ENCODE data around the gene SLC37A2. TPM values are rescaled to one million over a fixed set of nuclear protein-coding genes. Genes with fewer than 3 reads are reported as not detected.

Gene SLC37A2
- polyA plus RNA-seq, 5 donors = 2.3 to 3.9 (median 3.5) TPM

DNA sequence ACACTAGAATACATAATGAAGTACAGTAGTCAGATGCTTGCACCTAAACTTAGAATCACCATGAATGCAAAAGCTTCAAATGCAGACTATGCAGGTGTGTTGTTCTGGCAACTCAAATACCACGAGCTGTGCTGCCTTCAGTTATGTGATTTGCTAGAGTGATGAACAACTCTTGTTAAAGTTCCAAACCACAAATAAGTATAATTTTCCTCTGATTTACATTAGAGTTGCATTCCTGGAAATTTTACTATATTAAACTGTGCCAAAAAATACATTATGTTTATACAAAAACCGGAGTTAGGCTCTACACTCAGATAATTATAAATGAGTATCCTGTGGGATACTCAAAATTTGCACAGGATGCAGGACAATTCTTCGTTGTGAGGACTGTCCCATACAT is 45.4 kb downstream of the SLC37A2 start:
- DNase-seq = no peak

DNA sequence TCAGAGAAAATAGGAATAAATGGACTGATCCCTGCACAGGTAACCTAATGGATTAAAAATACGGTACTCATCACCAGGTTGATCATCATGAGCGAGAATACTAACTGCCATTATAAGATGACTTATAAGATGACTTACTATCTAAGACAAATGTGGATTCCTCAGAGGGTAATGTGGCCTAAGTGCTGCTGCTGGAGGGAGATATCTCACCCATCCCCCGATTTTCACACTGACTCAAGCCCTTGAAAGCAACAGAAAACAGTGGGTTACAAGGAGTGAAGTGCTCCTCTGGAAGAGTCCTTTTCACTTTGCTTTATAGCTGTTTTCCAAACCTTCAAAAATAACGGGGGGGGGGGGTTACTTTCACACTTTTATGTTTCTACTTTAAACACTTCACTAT is 47.4 kb downstream of the SLC37A2 start:
- DNase-seq = no peak

DNA sequence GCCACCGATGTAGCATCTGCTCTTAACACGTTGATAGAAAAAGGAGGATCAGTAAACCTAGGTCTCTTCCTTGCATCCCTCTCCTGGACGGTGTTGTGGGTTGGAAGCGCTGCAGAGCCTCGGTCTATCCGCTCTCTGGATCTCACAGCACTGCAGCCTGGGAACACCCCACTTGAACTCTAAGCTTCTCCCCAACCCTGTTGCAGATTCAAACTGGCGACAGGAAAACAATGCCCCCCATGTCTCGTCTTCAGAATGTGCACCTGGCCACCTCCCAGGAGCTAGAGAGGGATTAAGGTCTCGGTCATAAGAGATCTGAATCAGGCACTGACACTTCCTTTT is 47.9 kb downstream of the SLC37A2 start:
- DNase-seq = peak in 1 of 2 donors; percentile 28

DNA sequence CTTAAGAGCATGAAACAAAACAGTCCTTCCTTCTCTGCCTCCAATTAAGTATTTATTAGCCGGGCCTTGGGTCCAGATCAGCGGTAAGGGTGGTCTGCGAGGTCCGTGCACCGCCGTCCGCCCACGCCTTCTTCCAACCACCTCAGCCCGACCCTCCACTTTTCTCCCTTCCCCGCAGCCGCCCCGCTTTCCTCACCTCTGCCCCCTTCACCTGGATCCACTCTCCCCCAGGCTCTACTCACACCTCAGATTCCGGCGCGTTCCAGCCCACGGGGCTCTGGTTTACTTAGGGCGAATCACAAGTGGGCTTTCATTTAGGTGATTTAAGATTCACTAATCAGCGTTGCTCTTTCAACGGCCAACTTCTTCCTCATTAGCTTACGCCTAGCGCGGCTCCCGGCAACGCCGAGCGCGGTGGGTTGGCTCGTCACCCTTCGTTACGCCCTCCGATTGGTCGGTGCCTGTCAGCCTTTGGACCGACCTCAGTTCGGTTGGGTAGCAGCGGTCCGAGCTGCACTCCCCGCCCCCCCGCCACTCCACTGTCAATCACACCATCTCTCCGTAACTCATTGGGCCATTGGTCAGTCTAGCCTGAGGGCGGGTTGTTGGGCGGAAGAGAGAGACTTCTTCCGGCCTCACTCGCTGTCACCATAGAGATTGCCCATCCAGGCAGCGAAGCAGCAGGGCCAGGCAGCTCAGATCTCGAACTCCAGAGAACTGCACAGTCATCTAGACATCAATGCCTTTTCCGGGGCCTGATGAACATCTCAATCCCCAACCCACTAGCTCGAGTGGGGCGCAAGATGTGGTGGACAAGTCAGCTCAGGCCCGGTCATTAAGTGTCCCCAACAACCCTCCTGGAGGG is 48.5 kb downstream of the SLC37A2 start, which contains the start of gene TMEM218:
TSS of gene TMEM218 (minus strand) at position 284 of the 865 bp plus-strand sequence. CDS start 9,385 bp downstream, outside the sequence.
- peak; percentile 99 to 100 for DNase-seq

DNA sequence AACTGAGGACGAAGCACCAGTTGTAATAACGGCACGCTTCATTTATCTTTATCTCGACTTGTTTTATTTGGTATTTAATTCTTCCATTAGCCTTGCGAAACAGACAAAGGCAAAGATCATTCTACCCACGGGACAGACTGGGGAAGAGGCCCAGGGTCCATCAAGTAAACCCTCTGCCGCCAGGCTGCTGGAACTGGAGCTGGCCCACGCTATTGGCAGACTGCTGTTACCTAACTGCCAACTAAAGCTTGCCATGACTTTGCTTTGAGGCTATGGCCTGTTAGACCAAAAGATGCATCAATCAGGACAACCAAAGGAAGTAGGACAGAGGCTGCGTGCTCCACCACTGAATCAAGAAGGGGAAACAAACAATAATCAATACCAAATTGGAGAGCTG is 49.1 kb downstream of the SLC37A2 start:
- DNase-seq = no peak

DNA sequence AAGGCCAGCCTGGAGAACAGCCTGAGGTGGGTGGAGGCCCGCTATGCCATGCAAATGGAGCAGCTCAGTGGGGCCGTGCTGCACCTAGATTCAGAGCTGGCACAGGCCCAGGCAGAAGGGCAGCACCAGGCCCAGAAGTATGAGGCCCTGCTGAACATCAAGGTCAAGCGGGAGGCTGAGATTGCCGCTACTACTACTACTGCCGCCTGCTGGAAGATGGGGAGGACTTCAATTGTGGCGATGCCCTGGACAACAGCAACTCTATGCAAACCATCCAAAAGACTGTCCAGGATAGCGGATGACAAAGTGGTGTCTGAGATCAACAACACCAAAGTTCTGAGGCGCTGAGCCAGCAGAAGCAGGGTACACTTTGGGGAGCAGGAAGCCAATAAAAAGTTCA is 51.4 kb downstream of the SLC37A2 start:
- DNase-seq = no peak

DNA sequence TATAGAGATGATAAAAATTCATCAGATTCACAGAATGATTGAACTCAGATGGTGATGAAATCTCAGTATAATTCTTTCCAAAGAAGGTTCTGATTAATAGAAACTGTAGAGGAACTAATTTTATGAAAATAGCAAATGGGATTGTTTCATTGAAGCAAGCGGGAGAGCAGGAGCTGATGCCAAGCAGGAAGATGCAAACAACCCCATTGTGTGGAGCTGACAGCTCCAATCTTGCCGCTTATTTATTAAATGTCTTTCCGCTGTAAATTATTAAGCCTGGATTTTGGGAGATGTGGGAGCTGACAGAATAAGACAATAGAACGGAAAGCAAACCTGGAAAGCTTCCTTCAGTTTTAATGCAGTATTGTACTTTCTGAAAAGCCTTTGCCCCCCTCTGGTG is 54.3 kb downstream of the SLC37A2 start:
- no peak for DNase-seq

DNA sequence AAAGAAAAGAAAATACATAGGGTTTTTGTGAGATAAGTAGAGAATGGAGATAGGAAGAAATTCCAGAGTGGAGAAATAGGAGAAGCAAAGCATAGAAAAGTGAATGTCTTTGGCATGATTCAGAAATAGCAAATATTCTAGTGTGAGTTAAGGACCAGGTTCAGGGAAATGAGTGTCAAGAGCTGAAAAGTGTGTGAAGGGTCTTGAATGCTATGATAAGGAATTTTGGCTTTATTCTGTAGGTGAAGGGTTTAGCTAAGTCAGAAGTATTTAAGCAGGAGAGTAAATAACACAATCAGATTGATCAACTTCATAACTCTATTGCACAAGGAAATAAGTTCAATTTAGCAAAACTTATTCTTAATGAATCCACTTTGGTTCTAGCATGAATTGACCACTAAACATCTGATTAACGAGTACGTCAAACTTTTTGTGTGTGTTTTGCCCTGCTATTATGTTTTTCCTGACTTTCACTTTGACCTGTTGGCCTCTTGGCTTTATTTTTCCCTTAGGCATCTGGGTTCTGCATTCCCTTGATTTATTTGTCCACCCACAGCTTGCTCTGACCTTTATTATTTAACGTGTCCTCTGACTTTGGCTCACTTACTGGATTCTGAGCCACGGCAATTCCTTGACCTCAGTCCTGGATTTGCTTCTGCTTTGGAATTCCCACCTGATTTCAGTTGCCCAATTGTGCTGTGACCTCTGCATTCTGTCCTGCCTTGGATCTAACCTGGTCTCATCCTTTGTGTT is 60.3 kb downstream of the SLC37A2 start:
- DNase-seq = no peak

DNA sequence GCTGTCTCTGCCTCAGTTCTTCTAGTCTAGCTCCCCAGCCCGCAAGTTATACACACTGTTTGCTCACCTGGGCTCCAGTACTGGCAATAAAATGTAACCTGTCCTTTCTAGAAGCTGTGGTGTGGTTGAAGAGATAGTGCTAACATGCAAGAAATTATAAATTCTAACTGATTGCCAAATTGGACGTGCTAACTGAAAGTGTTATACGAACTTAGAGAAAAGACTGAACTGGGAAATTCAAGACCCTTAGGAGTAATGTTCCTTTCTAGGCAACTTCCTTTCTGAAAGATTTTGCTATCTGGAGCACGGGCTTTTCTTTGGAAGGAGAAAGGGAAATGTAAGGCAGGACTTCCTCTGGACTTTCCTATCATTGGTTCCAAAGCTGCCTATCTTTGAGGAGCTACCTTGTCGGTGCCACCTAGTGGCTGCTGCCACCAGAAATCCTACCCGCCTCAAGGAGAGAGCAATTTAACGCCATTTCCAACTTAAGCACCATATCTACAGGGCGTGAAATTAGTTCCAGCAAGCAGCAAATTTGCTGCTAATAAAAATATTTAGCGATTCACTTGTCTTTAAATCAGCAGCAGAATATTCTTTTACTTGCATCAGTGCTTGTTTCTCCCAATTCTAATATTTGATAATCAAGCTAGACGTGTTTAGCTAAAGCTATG is 61.0 kb downstream of the SLC37A2 start:
- no peak for DNase-seq

DNA sequence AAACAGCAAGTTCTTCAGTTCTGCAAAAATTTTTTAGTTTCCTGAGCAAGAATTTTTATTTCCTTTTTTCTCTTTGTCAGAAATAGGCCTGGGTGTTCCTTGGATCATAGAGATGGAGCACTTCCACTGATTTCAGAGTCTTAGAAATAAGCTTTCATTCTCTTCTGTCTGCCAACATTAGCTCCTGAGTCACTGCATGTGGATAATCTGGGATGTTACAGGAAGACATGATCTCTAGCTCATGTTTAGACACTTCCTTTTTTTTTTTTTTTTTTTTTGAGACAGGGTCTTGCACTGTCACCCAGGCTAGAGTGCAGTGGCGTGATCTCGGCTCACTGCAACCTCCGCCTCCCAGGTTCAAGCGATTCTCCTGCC is 61.5 kb downstream of the SLC37A2 start:
- DNase-seq = no peak

DNA sequence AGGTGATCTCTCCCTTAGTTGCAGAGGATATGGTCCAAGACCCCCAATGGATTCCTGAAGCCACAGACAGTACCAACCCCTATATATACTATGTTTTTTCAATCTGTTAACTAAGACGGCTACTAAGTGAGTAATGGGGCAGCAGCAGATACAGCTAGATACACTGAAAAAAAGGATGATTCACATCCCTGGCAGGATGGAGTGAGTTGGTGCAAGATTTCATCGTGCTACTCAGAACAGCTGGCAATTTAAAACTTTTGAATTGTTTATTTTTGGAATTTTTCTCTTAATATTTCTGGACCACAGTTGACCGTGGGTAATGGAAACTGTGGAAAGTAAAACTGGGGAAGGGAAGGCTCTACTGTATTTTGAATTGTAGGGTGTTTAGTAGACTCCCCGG is 65.3 kb downstream of the SLC37A2 start:
- no peak for DNase-seq

DNA sequence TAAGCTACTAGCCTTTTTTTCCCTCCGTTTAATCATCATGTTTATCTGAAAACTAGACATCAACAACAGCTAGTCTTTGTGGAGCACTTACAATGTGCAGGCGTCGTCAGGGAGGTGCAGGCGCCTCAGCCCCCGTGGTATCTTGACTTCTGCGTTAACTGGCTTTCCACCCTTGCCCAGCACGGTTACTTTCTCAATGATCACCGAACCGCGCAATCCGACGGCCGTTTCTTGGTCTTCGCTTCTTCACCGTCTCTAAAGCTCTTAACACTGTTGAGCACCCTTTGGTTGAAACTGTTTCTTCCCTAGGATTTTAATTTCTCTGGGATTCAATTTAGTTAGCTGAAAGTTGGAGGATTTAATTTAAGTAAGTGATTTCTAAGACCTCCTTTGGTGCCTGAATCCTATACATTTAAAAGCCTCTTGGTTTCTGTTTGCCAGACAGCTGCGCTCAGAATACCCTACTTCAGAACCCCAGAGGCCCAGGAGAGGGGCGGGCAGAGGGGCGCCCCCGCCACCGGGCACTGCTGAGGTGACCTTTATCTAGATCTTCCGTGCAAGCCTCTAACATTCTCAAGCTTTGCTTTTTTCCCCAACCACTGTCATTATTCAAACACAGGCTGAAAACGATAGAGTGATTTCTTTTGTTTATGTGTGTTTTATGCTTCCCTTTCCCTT is 66.3 kb downstream of the SLC37A2 start:
- no peak for DNase-seq

DNA sequence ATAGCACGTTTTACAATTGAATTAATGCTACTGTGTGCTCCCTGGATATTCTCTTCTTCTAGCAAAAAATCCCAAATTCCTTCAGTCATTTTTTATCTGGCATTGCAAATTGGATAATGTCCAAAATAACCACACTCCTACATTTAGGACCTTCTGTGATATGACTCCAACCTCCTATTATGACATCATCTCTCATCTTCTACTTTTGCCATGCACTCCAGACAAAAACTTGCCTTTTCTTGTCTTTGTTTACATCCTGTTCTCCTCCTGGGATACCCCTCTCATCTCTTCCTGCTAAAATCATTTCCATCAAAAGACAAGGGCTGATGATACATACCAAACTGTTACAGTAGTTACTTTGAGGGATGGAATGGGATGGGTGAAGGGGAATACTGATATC is 69.0 kb downstream of the SLC37A2 start:
- DNase-seq = no peak

DNA sequence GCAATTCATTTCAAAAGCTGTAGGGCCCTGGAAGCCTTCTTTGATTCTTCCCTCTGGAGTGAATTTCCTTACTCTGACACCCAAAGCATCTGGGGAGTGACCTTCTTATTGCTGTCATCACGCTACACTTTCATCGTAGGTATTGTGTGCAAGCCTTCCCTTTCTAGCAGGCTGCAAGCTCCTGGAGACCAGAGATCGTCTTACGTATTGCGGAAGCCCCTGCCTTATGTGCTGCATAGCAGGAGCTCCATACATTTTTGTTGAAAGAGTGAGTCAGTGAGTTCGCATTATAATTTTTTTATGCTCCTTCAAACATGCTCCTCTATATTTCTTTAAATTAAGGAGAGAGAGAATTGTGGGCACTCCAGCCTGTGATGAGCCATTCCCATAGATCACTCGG is 69.5 kb downstream of the SLC37A2 start:
- DNase-seq = no peak

DNA sequence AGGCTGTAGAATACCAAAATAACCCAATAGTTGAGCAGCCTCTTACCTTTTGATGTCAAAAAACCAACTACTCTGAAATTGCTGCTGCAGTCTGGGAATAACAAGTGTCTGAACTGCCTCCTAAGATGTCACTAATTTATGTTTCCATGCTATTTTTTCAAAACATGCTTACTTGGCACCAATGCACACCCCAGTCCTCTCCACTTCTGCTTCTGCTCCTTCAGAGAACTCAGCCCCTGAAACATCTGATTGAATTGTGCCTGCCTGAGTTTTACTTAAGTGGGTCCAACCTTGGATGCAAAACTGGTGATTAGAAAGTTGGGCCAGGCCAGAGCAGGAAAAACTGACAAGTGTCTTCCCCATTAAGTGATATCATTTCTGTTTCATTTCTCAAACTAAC is 72.9 kb downstream of the SLC37A2 start:
- no peak for DNase-seq

DNA sequence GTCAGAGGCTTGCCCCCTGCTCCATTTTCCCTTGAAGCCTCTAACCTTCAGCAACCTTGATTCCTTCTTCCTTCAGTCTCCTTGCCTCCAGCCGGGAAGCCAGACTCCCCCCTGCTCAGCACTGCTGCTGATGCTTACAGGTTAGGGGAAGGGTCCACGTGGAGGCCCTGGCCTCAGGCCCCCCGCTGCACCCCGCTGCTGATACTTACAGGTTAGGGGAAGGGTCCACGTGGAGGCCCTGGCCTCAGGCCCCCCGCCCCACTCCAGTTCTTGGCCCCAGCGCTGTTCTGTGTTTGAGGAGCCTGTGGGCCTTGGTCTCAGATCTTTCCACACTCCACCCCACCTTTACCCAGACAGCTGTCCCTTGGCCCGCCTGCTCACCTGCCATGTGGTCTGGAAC is 75.9 kb downstream of the SLC37A2 start:
- DNase-seq = no peak

DNA sequence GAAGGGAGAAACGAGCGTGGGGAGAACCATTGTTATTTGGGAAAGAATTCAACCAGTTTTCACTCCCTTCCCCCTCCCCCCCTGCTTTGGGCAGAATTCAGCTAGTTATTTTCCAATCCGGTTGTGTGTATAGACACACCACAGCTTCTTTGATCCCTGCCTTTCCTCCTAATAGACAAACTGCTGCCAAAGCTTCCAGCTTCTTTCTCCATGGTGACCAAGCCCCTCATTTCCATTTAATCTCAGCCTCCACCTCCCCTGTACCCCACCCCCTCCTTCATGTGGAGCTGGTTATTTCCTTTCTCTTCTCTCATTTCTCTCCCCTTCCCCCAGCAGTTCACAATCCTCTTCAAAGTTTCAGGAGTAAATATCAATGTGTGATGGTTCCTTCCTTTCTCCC is 76.7 kb downstream of the SLC37A2 start:
- no peak for DNase-seq

Other genes starting within 250 kb of the SLC37A2 start
- gene ROBO3, start 197.9 kb upstream of the SLC37A2 start, polyA plus RNA-seq (ENCODE audit: insufficient read depth in 1 of 5, insufficient read length in 5 of 5, low replicate concordance in 1 of 5) = 10 to 100 TPM; 34.8 to 64.9 (median 47.9) TPM
- gene ROBO4, start 165.4 kb upstream of the SLC37A2 start, polyA plus RNA-seq (ENCODE audit: insufficient read depth in 1 of 5, insufficient read length in 5 of 5, low replicate concordance in 1 of 5) = 10 to 100 TPM; 26.0 to 63.9 (median 42.5) TPM
- gene HEPN1, start 144.1 kb upstream of the SLC37A2 start, polyA plus RNA-seq (ENCODE audit: insufficient read depth in 1 of 5, insufficient read length in 5 of 5, low replicate concordance in 1 of 5) = not detected
- under 1 TPM in 4 of 5 donors, not detected in 1; 0.10 to 0.15 (median 0.11) TPM for gene HEPACAM, start 127.3 kb upstream of the SLC37A2 start, polyA plus RNA-seq (ENCODE audit: insufficient read depth in 1 of 5, insufficient read length in 5 of 5, low replicate concordance in 1 of 5)
- 10 to 100 TPM in 1 of 5 donors, 1 to 10 TPM in 4; 4.4 to 10.0 (median 5.6) TPM for gene CCDC15, start 109.1 kb upstream of the SLC37A2 start, polyA plus RNA-seq (ENCODE audit: insufficient read depth in 1 of 5, insufficient read length in 5 of 5, low replicate concordance in 1 of 5)
- gene TMEM218, start 48.3 kb downstream of the SLC37A2 start, polyA plus RNA-seq (ENCODE audit: insufficient read depth in 1 of 5, insufficient read length in 5 of 5, low replicate concordance in 1 of 5) = 10 to 100 TPM; 52.9 to 58.5 (median 56.6) TPM
- gene PKNOX2, start 101.4 kb downstream of the SLC37A2 start, polyA plus RNA-seq (ENCODE audit: insufficient read depth in 1 of 5, insufficient read length in 5 of 5, low replicate concordance in 1 of 5) = 10 to 100 TPM; 12.7 to 19.9 (median 16.6) TPM